Ishikawa (cell line): ENCODE data around the gene SLC28A3.

ENCODE experiments used
- CEBPB ChIP-seq: IDR thresholded peaks from 2 replicates; pipeline ENCODE4 v1.6.1; 2012
- CREB1 ChIP-seq: IDR thresholded peaks from 2 replicates; pipeline ENCODE4 v1.6.1; 2012; ENCODE audit warnings: low read depth
- EP300 ChIP-seq: IDR thresholded peaks from 2 replicates; pipeline ENCODE4 v1.6.1; 2012; ENCODE audit warnings: borderline replicate concordance
- FOXM1 ChIP-seq: IDR thresholded peaks from 2 replicates; pipeline ENCODE4 v1.6.1; 2012; ENCODE audit warnings: low read depth, borderline replicate concordance
- RAD21 ChIP-seq: IDR thresholded peaks from 2 replicates; pipeline ENCODE4 v1.6.1; 2012; ENCODE audit warnings: low read depth
- TAF1 ChIP-seq: IDR thresholded peaks from 2 replicates; pipeline ENCODE4 v1.6.1; 2012; ENCODE audit warnings: low read depth, mild to moderate bottlenecking
- TCF12 ChIP-seq: IDR thresholded peaks from 2 replicates; pipeline ENCODE4 v1.6.1; 2012; ENCODE audit warnings: low read depth
- YY1 ChIP-seq: IDR thresholded peaks from 2 replicates; pipeline ENCODE4 v1.6.1; 2012; ENCODE audit warnings: low read depth
- ZBTB7A ChIP-seq: IDR thresholded peaks from 2 replicates; pipeline ENCODE4 v1.6.1; 2012; ENCODE audit warnings: low read depth
- TF ChIP-seq, protein P1 (sequence below): IDR thresholded peaks from 2 replicates; pipeline ENCODE4 v1.6.1; 2012; ENCODE audit warnings: low read depth, mild to moderate bottlenecking
- TF ChIP-seq, protein P2 (sequence below): IDR thresholded peaks from 2 replicates; pipeline ENCODE4 v1.6.1; 2012
- TF ChIP-seq, protein P3 (sequence below): IDR thresholded peaks from 2 replicates; pipeline ENCODE4 v1.6.1; 2012

DNA sequence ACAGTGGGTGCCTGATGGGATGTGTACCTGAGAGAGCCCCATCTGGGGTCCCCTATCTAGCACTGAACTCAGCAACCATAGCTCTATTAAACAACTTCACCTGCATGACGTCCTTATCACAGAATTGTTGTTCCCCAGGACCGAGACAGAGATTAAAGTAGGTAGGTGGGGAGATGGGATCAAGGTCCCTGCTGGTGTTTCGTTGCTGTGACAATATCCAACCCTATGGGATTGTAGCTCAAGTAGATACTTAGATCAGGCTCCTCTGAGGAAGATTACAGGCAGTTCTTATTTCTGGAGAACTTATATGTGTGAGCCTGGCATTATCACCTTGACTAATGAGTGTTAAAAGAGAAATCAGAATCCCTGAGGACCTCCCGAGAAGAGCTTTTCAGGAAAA is 84.9 kb downstream of the SLC28A3 start:
- TF ChIP-seq RAD21: no peak
- TF ChIP-seq, protein P1, sequence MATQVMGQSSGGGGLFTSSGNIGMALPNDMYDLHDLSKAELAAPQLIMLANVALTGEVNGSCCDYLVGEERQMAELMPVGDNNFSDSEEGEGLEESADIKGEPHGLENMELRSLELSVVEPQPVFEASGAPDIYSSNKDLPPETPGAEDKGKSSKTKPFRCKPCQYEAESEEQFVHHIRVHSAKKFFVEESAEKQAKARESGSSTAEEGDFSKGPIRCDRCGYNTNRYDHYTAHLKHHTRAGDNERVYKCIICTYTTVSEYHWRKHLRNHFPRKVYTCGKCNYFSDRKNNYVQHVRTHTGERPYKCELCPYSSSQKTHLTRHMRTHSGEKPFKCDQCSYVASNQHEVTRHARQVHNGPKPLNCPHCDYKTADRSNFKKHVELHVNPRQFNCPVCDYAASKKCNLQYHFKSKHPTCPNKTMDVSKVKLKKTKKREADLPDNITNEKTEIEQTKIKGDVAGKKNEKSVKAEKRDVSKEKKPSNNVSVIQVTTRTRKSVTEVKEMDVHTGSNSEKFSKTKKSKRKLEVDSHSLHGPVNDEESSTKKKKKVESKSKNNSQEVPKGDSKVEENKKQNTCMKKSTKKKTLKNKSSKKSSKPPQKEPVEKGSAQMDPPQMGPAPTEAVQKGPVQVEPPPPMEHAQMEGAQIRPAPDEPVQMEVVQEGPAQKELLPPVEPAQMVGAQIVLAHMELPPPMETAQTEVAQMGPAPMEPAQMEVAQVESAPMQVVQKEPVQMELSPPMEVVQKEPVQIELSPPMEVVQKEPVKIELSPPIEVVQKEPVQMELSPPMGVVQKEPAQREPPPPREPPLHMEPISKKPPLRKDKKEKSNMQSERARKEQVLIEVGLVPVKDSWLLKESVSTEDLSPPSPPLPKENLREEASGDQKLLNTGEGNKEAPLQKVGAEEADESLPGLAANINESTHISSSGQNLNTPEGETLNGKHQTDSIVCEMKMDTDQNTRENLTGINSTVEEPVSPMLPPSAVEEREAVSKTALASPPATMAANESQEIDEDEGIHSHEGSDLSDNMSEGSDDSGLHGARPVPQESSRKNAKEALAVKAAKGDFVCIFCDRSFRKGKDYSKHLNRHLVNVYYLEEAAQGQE: no peak
- no peak for TF ChIP-seq TAF1
- TF ChIP-seq EP300: no peak
- no peak for TF ChIP-seq ZBTB7A
- TF ChIP-seq, protein P2, sequence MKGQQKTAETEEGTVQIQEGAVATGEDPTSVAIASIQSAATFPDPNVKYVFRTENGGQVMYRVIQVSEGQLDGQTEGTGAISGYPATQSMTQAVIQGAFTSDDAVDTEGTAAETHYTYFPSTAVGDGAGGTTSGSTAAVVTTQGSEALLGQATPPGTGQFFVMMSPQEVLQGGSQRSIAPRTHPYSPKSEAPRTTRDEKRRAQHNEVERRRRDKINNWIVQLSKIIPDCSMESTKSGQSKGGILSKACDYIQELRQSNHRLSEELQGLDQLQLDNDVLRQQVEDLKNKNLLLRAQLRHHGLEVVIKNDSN: no peak
- no peak for TF ChIP-seq CEBPB
- TF ChIP-seq TCF12: no peak
- no peak for TF ChIP-seq CREB1
- no peak for TF ChIP-seq FOXM1
- TF ChIP-seq, protein P3, sequence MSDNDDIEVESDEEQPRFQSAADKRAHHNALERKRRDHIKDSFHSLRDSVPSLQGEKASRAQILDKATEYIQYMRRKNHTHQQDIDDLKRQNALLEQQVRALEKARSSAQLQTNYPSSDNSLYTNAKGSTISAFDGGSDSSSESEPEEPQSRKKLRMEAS: no peak
- no peak for TF ChIP-seq YY1
